Measurements from ENCODE around the gene ANKMY2. TPM values are rescaled to one million over a fixed set of nuclear protein-coding genes. Genes with fewer than 3 reads are reported as not detected.
A peak's percentile ranks its signal among the peaks of the same experiment; 100 is the strongest.

ANKMY2 gene
- 9.9 and 10.9 TPM in 2 replicates for total RNA-seq

DNA sequence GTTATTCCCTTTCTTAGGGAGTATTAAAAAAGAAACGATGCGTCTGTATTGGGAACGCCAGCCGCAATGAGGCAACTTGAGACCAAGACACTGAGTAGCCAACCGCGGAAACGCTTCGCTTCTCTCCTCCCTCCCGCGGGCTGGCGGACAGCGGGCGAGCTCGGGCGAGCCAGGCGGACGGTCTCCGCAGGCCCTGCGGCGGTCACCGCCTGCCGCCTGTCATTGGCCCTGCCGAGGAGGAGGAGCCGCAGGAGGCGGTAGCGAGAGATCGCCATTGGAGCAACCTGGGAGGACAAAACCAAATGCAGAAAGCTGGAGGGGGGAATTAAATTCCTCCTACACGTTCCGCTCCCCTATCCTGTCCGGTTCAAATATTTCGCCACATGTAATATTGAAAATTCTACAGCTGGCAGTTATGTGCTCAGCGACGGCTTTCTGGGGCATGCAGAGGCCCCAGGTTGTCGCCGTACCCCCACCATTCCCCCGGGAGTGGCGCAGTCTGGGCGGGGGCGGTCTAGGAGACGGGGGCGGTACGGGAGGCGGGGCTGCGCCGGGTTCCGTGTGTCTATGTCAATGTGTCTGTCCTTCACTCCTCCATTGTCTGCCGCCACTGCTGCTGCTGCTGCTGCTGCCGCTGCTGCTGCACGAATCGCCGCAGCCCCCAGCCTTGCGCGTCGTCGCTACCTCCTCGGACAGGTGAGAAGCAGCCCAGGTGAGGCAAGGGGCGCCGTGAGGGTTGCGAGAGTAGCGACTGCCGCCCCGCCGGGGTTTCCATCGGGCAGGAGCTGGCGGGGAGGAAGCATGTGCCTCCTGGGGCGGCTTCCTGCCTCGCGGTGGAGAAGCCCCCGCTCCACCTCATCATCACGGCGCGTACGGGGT is at the start of gene ANKMY2, which contains the start of gene BZW2:
ANKMY2 (minus strand) TSS at position 162 of the 879 bp plus-strand sequence. CDS start 181 bp downstream, outside the sequence.
BZW2 (plus strand) TSS at position 589 of the 879 bp plus-strand sequence. CDS start 19,263 bp downstream, outside the sequence.
- no peak for TF ChIP-seq CTCF (IDR thresholded peaks at IDR 0.05; ENCODE audit: insufficient read depth, low read length, poor library complexity, severe bottlenecking)
- no peaks in the 10 kb centered on the region for H3K27me3 ChIP-seq (ENCODE audit: control insufficient read depth, insufficient read depth, low read length)
- H3K36me3 ChIP-seq (ENCODE audit: control insufficient read depth, insufficient read depth, low read length): no peaks in the 10 kb centered on the region
- peak within 1 kb of the TSS; percentile 84 for H3K4me3 ChIP-seq (ENCODE audit: low read depth, low read length)
- peak; percentile 79 for DNase-seq (ENCODE audit: low read depth)

GRCh38 chr7:16694806-16695205 is 49.3 kb upstream of the ANKMY2 start:
- Histone ChIP-seq H3K4me3 (ENCODE audit: low read depth, low read length) (no peak overlapping the region), H3K27me3 (ENCODE audit: control insufficient read depth, insufficient read depth, low read length) (no peaks in the 10 kb centered on the region), H3K36me3 (ENCODE audit: control insufficient read depth, insufficient read depth, low read length) (peaks cover 2% of the 10 kb centered on the region)
- TF ChIP-seq CTCF (IDR thresholded peaks at IDR 0.05; ENCODE audit: insufficient read depth, low read length, poor library complexity, severe bottlenecking): no peak
- no peak for DNase-seq (ENCODE audit: low read depth)

DNA sequence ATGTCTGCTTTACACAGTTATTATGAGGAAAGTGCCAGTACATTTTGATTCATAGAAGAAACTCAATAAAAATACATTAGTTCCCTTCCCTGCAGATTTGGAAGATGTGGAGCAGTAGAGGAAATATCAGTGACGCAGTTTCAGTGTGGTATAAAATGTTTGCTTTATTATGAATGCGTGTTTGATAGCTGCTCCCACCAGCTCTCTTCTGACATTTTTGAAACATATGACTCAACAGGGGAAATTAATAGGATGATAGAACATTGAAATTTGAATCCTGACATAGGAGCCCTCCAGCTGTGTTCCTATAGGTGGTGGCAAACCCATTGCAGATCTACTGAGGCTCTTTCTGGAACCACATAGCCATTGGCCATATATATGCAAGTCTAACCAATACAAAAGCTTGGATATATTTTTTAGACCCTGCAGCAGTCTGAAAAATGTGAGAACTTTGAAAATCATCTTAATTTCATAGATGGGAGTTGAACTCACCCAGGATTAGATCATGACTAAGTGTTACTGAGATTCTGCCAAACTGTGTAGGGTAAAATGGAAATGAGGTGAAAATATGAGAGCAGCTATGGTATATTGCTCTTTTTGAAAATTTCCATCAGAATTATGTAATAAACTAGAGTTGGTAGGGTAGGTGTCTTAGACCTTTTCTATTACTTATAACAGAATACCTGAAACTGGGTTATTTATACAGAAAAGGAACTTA is 48.2 kb upstream of the ANKMY2 start:
- no peak for TF ChIP-seq CTCF (IDR thresholded peaks at IDR 0.05; ENCODE audit: insufficient read depth, low read length, poor library complexity, severe bottlenecking)
- Histone ChIP-seq H3K36me3 (ENCODE audit: control insufficient read depth, insufficient read depth, low read length) (peaks cover 2% of the 10 kb centered on the region), H3K27me3 (ENCODE audit: control insufficient read depth, insufficient read depth, low read length) (no peaks in the 10 kb centered on the region), H3K4me3 (ENCODE audit: low read depth, low read length) (no peak overlapping the region)
- no peak for DNase-seq (ENCODE audit: low read depth)

GRCh38 chr7:16691241-16691640 is 45.7 kb upstream of the ANKMY2 start:
- TF ChIP-seq CTCF (IDR thresholded peaks at IDR 0.05; ENCODE audit: insufficient read depth, low read length, poor library complexity, severe bottlenecking): no peak
- H3K4me3 ChIP-seq (ENCODE audit: low read depth, low read length): no peak overlapping the region
- H3K27me3 ChIP-seq (ENCODE audit: control insufficient read depth, insufficient read depth, low read length): no peaks in the 10 kb centered on the region
- H3K36me3 ChIP-seq (ENCODE audit: control insufficient read depth, insufficient read depth, low read length): peaks cover 2% of the 10 kb centered on the region
- no peak for DNase-seq (ENCODE audit: low read depth)

DNA sequence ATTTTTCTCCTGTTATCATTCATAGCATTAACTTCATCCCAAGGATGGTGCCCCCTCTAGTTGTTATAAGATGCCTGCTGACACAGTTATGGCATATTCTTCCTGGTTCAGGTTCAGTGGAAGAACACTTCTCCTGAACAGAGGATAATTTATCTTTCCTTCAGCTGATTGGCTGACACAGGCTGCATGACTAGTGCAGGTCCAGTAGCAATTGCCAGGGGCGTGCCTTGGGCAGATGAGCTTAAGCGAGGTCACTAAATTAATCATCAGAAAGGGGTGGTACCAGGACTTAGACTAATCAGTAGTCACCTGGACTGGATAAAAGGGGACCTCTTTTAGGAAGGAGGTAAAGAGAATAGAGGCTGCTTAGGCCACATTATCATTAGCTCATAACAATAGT is 42.7 kb upstream of the ANKMY2 start:
- no peak for DNase-seq (ENCODE audit: low read depth)
- Histone ChIP-seq H3K27me3 (ENCODE audit: control insufficient read depth, insufficient read depth, low read length) (no peaks in the 10 kb centered on the region), H3K36me3 (ENCODE audit: control insufficient read depth, insufficient read depth, low read length) (no peaks in the 10 kb centered on the region), H3K4me3 (ENCODE audit: low read depth, low read length) (no peak overlapping the region)
- TF ChIP-seq CTCF (IDR thresholded peaks at IDR 0.05; ENCODE audit: insufficient read depth, low read length, poor library complexity, severe bottlenecking): no peak

Data from kidney epithelial cell (primary cell).